K562 (cell line): ENCODE data around the gene BIRC5. TPM values are rescaled to one million over a fixed set of nuclear protein-coding genes. Genes with fewer than 3 reads are reported as not detected.

Source experiments
- EWSR1 ChIP-seq: fragments of 450-650 bp; IDR thresholded peaks from 2 replicates; pipeline ENCODE4 v1.6.1; 2018; ENCODE audit warnings: borderline replicate concordance, mild to moderate bottlenecking, low read depth, moderate library complexity; ENCODE audit not compliant: partially characterized antibody
- GABPB1 ChIP-seq: sonication (generic); formaldehyde crosslinking; IDR thresholded peaks from 2 replicates; pipeline ENCODE4 v1.8.0; 2022; ENCODE audit warnings: mild to moderate bottlenecking, missing genetic modification reagents
- GTF2F1 ChIP-seq: IDR thresholded peaks from 2 replicates; pipeline ENCODE4 v1.6.1; 2011; ENCODE audit warnings: low read depth, low read length, improper control_type of control experiment
- MXI1 ChIP-seq: IDR thresholded peaks from 2 replicates; pipeline ENCODE4 v1.6.1; 2011; ENCODE audit warnings: low read depth, mild to moderate bottlenecking, improper control_type of control experiment, low read length
- REST ChIP-seq, 2 experiments: fragments of 450-650 bp; formaldehyde crosslinking in 1 of 2; IDR thresholded peaks; 2 replicates each; pipeline versions ENCODE4 v1.4.0 to v1.6.1; 2014 to 2020; ENCODE audit warnings: mild to moderate bottlenecking in 2 of 2, borderline replicate concordance in 1 of 2, low read depth in 1 of 2
- SIN3A ChIP-seq, 2 experiments: fragments of 150-350 bp in 1 of 2; IDR thresholded peaks; 2 replicates each; pipeline ENCODE4 v1.6.1; 2011 to 2016; ENCODE audit warnings: borderline replicate concordance in 2 of 2, low read depth in 2 of 2, low read length in 2 of 2, mild to moderate bottlenecking in 2 of 2, moderate library complexity in 2 of 2; ENCODE audit not compliant: control insufficient read depth in 1 of 2
- TBL1XR1 ChIP-seq, 2 experiments: IDR thresholded peaks; 2 replicates each; pipeline ENCODE4 v1.6.1; 2012; ENCODE audit warnings: improper control_type of control experiment in 2 of 2, low read length in 2 of 2, mild to moderate bottlenecking in 1 of 2
- ZNF277 ChIP-seq: fragments of 250-450 bp; sonication (Bioruptor Pico); IDR thresholded peaks from 2 replicates; pipeline ENCODE4 v1.8.0; 2022; ENCODE audit warnings: inconsistent platforms, mild to moderate bottlenecking, moderate library complexity, borderline replicate concordance
- polyA plus RNA-seq, 8 experiments: library from polyadenylated mRNA; depleted of rRNA in 4 of 8; stranded (reverse) in 5 of 8; unstranded in 3 of 8; fragments of >200 nt; fragmentation: Nextera tagmentation in 2 of 8; fragmentation: Illumina TruSeq in 1 of 8; extraction: Ambion mirVana in 2 of 8; extraction: Trizol in 1 of 8; gene quantifications; 2 replicates each; pipeline versions ENCODE4 v1.2.1 to v1.2.3, GENCODE V29; 2011 to 2014; ENCODE audit warnings: inconsistent platforms in 1 of 8, missing spikeins in 1 of 8
- total RNA-seq, 7 experiments: library from RNA; depleted of rRNA in 6 of 7; stranded (reverse); fragments of >200 nt in 6 of 7; fragmentation: Illumina TruSeq in 2 of 7; extraction: Trizol in 2 of 7; gene quantifications; 2 replicates each; pipeline versions ENCODE4 v1.2.1 to v1.2.3, GENCODE V29; 2011 to 2021; ENCODE audit warnings: low replicate concordance in 1 of 7
- TF ChIP-seq, protein P1 (sequence below): fragments of 250-450 bp; sonication (Bioruptor Pico); IDR thresholded peaks from 2 replicates; pipeline ENCODE4 v1.9.0; 2021; ENCODE audit warnings: mild to moderate bottlenecking, inconsistent platforms
- TF ChIP-seq, protein P2 (sequence below): fragments of 450-650 bp; IDR thresholded peaks from 2 replicates; pipeline ENCODE4 v1.6.1; 2018; ENCODE audit warnings: mild to moderate bottlenecking, low read depth; ENCODE audit not compliant: partially characterized antibody

Gene BIRC5
- total and polyA plus RNA-seq, 9 of the 15 experiments (the other 6 are each of a cell fraction or from before 2014, with no cell fraction given) = 64.4 to 140 (median 101) TPM

GRCh38 chr17:78186692-78187595 lies 27.1 kb upstream of the BIRC5 start, which contains the start of the genes AFMID and TK1 (continued):
- TF ChIP-seq GTF2F1 (no peak; the same call in 1 of the 2 replicates), REST (IDR thresholded peaks at IDR 0.05; ENCODE audit: borderline replicate concordance) (no peak), REST (CRISPR knock-in tag; IDR thresholded peaks at IDR 0.05; ENCODE audit: low read depth) (peak; percentile 55; the same call in 1 of the 2 replicates), SIN3A (IDR thresholded peaks at IDR 0.05; ENCODE audit: borderline replicate concordance in 2 of 2, control insufficient read depth in 1 of 2, low read depth in 2 of 2, low read length in 2 of 2) (peak; percentile 89 to 90), EWSR1 (no peak), ZNF277 (CRISPR knock-in tag) (no peak), MXI1 (peak; percentile 90), GABPB1 (CRISPR knock-in tag) (peak; percentile 86), TBL1XR1 (IDR thresholded peaks at IDR 0.05; ENCODE audit: low read length in 2 of 2) (no peak; a peak in 1 of 4 replicates)
- TF ChIP-seq, protein P1, sequence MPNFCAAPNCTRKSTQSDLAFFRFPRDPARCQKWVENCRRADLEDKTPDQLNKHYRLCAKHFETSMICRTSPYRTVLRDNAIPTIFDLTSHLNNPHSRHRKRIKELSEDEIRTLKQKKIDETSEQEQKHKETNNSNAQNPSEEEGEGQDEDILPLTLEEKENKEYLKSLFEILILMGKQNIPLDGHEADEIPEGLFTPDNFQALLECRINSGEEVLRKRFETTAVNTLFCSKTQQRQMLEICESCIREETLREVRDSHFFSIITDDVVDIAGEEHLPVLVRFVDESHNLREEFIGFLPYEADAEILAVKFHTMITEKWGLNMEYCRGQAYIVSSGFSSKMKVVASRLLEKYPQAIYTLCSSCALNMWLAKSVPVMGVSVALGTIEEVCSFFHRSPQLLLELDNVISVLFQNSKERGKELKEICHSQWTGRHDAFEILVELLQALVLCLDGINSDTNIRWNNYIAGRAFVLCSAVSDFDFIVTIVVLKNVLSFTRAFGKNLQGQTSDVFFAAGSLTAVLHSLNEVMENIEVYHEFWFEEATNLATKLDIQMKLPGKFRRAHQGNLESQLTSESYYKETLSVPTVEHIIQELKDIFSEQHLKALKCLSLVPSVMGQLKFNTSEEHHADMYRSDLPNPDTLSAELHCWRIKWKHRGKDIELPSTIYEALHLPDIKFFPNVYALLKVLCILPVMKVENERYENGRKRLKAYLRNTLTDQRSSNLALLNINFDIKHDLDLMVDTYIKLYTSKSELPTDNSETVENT = peak; percentile 53; the same call in 1 of the 2 replicates
- TF ChIP-seq, protein P2, sequence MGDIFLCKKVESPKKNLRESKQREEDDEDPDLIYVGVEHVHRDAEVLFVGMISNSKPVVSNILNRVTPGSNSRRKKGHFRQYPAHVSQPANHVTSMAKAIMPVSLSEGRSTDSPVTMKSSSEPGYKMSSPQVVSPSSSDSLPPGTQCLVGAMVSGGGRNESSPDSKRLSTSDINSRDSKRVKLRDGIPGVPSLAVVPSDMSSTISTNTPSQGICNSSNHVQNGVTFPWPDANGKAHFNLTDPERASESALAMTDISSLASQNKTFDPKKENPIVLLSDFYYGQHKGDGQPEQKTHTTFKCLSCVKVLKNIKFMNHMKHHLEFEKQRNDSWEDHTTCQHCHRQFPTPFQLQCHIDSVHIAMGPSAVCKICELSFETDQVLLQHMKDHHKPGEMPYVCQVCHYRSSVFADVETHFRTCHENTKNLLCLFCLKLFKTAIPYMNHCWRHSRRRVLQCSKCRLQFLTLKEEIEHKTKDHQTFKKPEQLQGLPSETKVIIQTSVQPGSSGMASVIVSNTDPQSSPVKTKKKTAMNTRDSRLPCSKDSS = no peak
